ENCODE measurements around the gene SP110. TPM values are rescaled to one million over a fixed set of nuclear protein-coding genes. Genes with fewer than 3 reads are reported as not detected.
"Not testable (repeated sequence)": the region's sequence is repeated elsewhere in the genome, so short reads cannot be mapped to it uniquely, and the experiment has no call there.

The SP110 gene
- total and polyA plus RNA-seq, 9 donors: 10.0 to 17.5 (median 11.8) TPM

- Histone ChIP-seq H3K4me1 (ENCODE audit: control insufficient read depth, insufficient read depth, low read length) (no peaks in the 10 kb centered on the region), H3K4me3 (ENCODE audit: low read length) (no peak overlapping the region), H3K36me3 (ENCODE audit: control insufficient read depth, insufficient read depth, low read length) (no peaks in the 10 kb centered on the region), H3K27ac (ENCODE audit: low read length) (no peak overlapping the region), H3K9me3 (replicated peaks; ENCODE audit: control insufficient read depth, low read depth, low read length) (no peaks in the 10 kb centered on the region), H3K27me3 (ENCODE audit: control insufficient read depth, insufficient read depth, low read length) (no peaks in the 10 kb centered on the region)
- peak; percentile 15 for DNase-seq
- 89% methylated on average over 2 of the region's 4 CpGs for WGBS (ENCODE audit: insufficient coverage)
Observed at GRCh38 chr2:230226051-230226551, 6.3 kb upstream of the SP110 start.

GRCh38 chr2:230225486-230225885, 5.7 kb upstream of the SP110 start, which contains the start of gene SP140:
SP140 (plus strand) TSS chr2:230225736; CDS start chr2:230225845, 109 bp downstream.
- Histone ChIP-seq H3K27me3 (ENCODE audit: control insufficient read depth, insufficient read depth, low read length) (no peaks in the 10 kb centered on the region), H3K36me3 (ENCODE audit: control insufficient read depth, insufficient read depth, low read length) (no peaks in the 10 kb centered on the region), H3K4me3 (ENCODE audit: low read length) (no peak within 1 kb of the TSS), H3K27ac (ENCODE audit: low read length) (peak within 1 kb of the TSS; percentile 0), H3K4me1 (ENCODE audit: control insufficient read depth, insufficient read depth, low read length) (peaks cover 2% of the 10 kb centered on the region), H3K9me3 (replicated peaks; ENCODE audit: control insufficient read depth, low read depth, low read length) (no peaks in the 10 kb centered on the region)
- 84% methylated on average over 5 of the region's 8 CpGs for WGBS (ENCODE audit: insufficient coverage)
- DNase-seq: peak; percentile 34

- DNase-seq: no peak
- H3K4me3 ChIP-seq (ENCODE audit: low read length): no peak overlapping the region
- H3K27me3 ChIP-seq (ENCODE audit: control insufficient read depth, insufficient read depth, low read length): no peaks in the 10 kb centered on the region
- H3K9me3 ChIP-seq (replicated peaks; ENCODE audit: control insufficient read depth, low read depth, low read length): no peaks in the 10 kb centered on the region
- H3K4me1 ChIP-seq (ENCODE audit: control insufficient read depth, insufficient read depth, low read length): peaks cover 5% of the 10 kb centered on the region
- H3K36me3 ChIP-seq (ENCODE audit: control insufficient read depth, insufficient read depth, low read length): no peaks in the 10 kb centered on the region
- no peak overlapping the region for H3K27ac ChIP-seq (ENCODE audit: low read length)
Observed at GRCh38 chr2:230224458-230224857, 4.7 kb upstream of the SP110 start.

DNA sequence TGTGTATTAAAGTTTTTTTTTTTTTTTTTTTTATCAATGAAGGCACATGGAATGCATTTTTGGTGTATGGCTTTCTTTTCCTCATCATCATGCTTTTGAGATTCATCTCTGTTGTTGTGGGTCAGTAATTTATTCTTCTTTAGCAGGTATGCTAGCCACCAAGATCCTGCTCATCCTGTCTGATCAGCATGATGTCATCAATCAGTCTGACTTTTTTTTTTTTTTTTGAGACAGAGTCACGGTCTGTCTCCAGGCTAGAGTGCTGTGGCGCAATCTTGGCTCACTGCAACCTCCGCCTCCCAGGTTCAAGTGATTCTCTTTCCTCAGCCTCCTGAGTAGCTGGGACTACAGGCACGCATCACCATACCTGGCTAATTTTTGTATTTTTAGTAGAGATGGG, 3.0 kb upstream of the SP110 start:
- not testable (repeated sequence) for H3K27ac ChIP-seq (ENCODE audit: low read length); H3K27me3 ChIP-seq (ENCODE audit: control insufficient read depth, insufficient read depth, low read length); H3K36me3 ChIP-seq (ENCODE audit: control insufficient read depth, insufficient read depth, low read length); H3K4me1 ChIP-seq (ENCODE audit: control insufficient read depth, insufficient read depth, low read length); H3K4me3 ChIP-seq (ENCODE audit: low read length); H3K9me3 ChIP-seq (replicated peaks; ENCODE audit: control insufficient read depth, low read depth, low read length); DNase-seq
- WGBS (ENCODE audit: insufficient coverage): no CpG with 5 or more reads among the region's 4 CpGs

- H3K36me3 ChIP-seq (ENCODE audit: control insufficient read depth, insufficient read depth, low read length): peaks cover 4% of the 10 kb centered on the region
- DNase-seq: no peak
- no peaks in the 10 kb centered on the region for H3K27me3 ChIP-seq (ENCODE audit: control insufficient read depth, insufficient read depth, low read length)
- H3K27ac ChIP-seq (ENCODE audit: low read length): no peak overlapping the region
- 100% methylated on average over 2 of the region's 4 CpGs for WGBS (ENCODE audit: insufficient coverage)
- no peak overlapping the region for H3K4me3 ChIP-seq (ENCODE audit: low read length)
- H3K4me1 ChIP-seq (ENCODE audit: control insufficient read depth, insufficient read depth, low read length): peaks cover 5% of the 10 kb centered on the region
- H3K9me3 ChIP-seq (replicated peaks; ENCODE audit: control insufficient read depth, low read depth, low read length): no peaks in the 10 kb centered on the region
Observed at GRCh38 chr2:230221493-230221892, 1.7 kb upstream of the SP110 start.

DNA sequence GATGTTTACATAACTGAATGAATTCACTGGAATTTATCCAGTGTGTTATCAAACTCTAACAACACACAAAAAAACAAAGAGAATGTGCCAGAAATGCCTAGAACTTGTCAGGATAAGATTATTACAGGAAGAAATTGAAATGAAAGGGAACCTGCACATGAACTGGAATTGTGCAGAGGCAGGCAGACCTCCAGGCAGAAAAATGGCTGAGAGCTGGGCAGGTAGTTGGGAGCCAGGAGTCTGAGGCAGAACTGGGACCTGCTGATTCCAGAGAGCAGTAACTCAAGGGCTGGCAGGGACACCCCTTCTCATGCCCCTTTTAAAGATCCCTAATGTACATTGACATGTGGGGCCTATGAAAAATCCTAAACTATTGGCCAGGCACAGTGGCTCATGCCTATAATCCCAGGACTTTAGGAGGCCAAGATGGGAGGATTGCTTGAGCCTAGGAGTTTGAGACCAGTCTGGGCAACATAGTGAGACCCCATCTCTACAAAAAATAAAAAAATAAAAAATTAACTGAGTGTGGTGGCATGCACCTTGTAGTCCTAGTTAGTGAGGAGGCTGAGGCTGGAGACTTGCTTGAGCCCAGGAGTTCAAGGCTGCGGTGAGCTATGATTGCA, 674 bp upstream of the SP110 start:
- peak overlapping the region; percentile 88 for H3K4me3 ChIP-seq (ENCODE audit: low read length)
- no peaks in the 10 kb centered on the region for H3K27me3 ChIP-seq (ENCODE audit: control insufficient read depth, insufficient read depth, low read length)
- H3K27ac ChIP-seq (ENCODE audit: low read length): peak overlapping the region; percentile 94
- peaks cover 5% of the 10 kb centered on the region for H3K4me1 ChIP-seq (ENCODE audit: control insufficient read depth, insufficient read depth, low read length)
- peaks cover 9% of the 10 kb centered on the region for H3K36me3 ChIP-seq (ENCODE audit: control insufficient read depth, insufficient read depth, low read length)
- DNase-seq: no peak
- WGBS (ENCODE audit: insufficient coverage): 100% methylated on average over 1 of the region's 1 CpG
- no peaks in the 10 kb centered on the region for H3K9me3 ChIP-seq (replicated peaks; ENCODE audit: control insufficient read depth, low read depth, low read length)

DNA sequence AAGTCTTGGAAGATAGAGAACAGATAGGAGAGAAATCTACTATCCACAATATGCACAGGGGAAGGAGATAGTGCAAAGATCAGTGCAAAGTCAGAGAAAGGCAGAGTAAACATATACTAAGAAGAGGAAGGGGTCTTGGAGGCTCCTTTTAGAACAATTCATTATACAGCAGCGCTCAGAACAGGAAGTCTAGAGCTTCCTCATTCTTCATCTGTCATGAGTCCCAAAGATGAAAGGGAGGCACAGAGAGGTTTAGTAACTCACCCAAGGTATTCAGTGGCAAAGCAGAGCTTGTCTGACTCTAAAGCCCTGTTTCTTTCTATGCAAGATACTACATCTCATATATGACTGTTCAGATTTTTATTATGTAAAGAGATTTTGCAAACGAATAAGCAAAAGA, 1.4 kb downstream of the SP110 start:
- Histone ChIP-seq H3K9me3 (replicated peaks; ENCODE audit: control insufficient read depth, low read depth, low read length) (no peaks in the 10 kb centered on the region), H3K27me3 (ENCODE audit: control insufficient read depth, insufficient read depth, low read length) (no peaks in the 10 kb centered on the region), H3K36me3 (ENCODE audit: control insufficient read depth, insufficient read depth, low read length) (peaks cover 23% of the 10 kb centered on the region), H3K27ac (ENCODE audit: low read length) (no peak overlapping the region), H3K4me1 (ENCODE audit: control insufficient read depth, insufficient read depth, low read length) (peaks cover 5% of the 10 kb centered on the region), H3K4me3 (ENCODE audit: low read length) (peak overlapping the region; percentile 4)
- peak; percentile 50 for DNase-seq
- no CpG with 5 or more reads among the region's 2 CpGs for WGBS (ENCODE audit: insufficient coverage)

- peaks cover 31% of the 10 kb centered on the region for H3K36me3 ChIP-seq (ENCODE audit: control insufficient read depth, insufficient read depth, low read length)
- no peaks in the 10 kb centered on the region for H3K9me3 ChIP-seq (replicated peaks; ENCODE audit: control insufficient read depth, low read depth, low read length)
- no peak overlapping the region for H3K27ac ChIP-seq (ENCODE audit: low read length)
- DNase-seq: no peak
- WGBS (ENCODE audit: insufficient coverage): 35% methylated on average over 2 of the region's 3 CpGs
- no peaks in the 10 kb centered on the region for H3K27me3 ChIP-seq (ENCODE audit: control insufficient read depth, insufficient read depth, low read length)
- peaks cover 5% of the 10 kb centered on the region for H3K4me1 ChIP-seq (ENCODE audit: control insufficient read depth, insufficient read depth, low read length)
- no peak overlapping the region for H3K4me3 ChIP-seq (ENCODE audit: low read length)
Observed at GRCh38 chr2:230217424-230217823, 2.4 kb downstream of the SP110 start.

- WGBS (ENCODE audit: insufficient coverage): 100% methylated on average over 1 of the region's 1 CpG
- H3K4me3 ChIP-seq (ENCODE audit: low read length): no peak overlapping the region
- H3K27ac ChIP-seq (ENCODE audit: low read length): no peak overlapping the region
- H3K4me1 ChIP-seq (ENCODE audit: control insufficient read depth, insufficient read depth, low read length): peaks cover 5% of the 10 kb centered on the region
- H3K27me3 ChIP-seq (ENCODE audit: control insufficient read depth, insufficient read depth, low read length): no peaks in the 10 kb centered on the region
- no peaks in the 10 kb centered on the region for H3K9me3 ChIP-seq (replicated peaks; ENCODE audit: control insufficient read depth, low read depth, low read length)
- DNase-seq: no peak
- H3K36me3 ChIP-seq (ENCODE audit: control insufficient read depth, insufficient read depth, low read length): peaks cover 39% of the 10 kb centered on the region
Observed at GRCh38 chr2:230216489-230216888, 3.3 kb downstream of the SP110 start.

DNA sequence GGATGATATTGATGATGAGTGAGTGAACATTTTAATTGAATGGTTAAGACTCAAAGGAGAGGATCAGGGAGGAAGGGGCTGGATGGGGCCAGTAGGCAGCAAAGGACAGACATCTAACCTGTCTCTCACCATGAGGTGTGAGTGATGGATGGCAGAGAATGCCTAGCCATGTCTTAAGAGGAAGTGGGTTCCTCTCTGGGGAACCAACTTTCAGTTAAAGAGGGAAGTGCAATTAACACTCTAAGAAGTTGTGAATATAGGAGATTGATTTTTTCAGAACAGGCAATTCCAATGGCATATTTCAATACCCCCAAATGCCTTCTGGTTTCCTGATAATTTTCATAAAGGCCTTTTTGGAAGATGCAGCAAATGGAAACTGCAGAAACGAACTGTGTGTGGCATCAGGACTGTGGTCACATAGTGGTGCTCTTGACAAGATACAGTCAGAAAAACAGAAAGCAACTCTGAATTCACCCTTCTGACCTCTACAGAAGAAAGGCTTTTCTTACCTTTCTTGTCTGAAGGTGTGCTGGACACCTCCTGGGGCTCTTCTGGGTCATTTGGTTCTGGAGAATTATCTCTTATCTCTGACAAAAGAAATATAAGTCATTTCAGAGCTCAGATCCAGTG, 10.2 kb downstream of the SP110 start:
- Histone ChIP-seq H3K27me3 (ENCODE audit: control insufficient read depth, insufficient read depth, low read length) (no peaks in the 10 kb centered on the region), H3K36me3 (ENCODE audit: control insufficient read depth, insufficient read depth, low read length) (peaks cover 78% of the 10 kb centered on the region), H3K4me1 (ENCODE audit: control insufficient read depth, insufficient read depth, low read length) (no peaks in the 10 kb centered on the region), H3K9me3 (replicated peaks; ENCODE audit: control insufficient read depth, low read depth, low read length) (no peaks in the 10 kb centered on the region), H3K4me3 (ENCODE audit: low read length) (no peak overlapping the region), H3K27ac (ENCODE audit: low read length) (no peak overlapping the region)
- DNase-seq: peak; percentile 14
- WGBS (ENCODE audit: insufficient coverage): 80% methylated on average over 1 of the region's 1 CpG

Data from muscle of leg (tissue), 11 donors.